Muscle of leg (tissue), 11 donors: ENCODE results near the gene AHSP. TPM values are rescaled to one million over a fixed set of nuclear protein-coding genes. Genes with fewer than 3 reads are reported as not detected.
"Not testable (repeated sequence)": the region's sequence is repeated elsewhere in the genome, so short reads cannot be mapped to it uniquely, and the experiment has no call there.

Experiments
- DNase-seq: peaks from one replicate; pipeline ENCODE4 v3.0.0; 2013
- H3K27ac ChIP-seq: one replicate; pipeline ENCODE4 v1.5.1; 2013; ENCODE audit warnings: mild to moderate bottlenecking, low read length, control low read depth
- H3K27me3 ChIP-seq: one replicate; pipeline ENCODE4 v1.6.1; 2013; ENCODE audit warnings: low read length; ENCODE audit not compliant: control insufficient read depth, insufficient read depth
- H3K36me3 ChIP-seq: one replicate; pipeline ENCODE4 v1.6.1; 2013; ENCODE audit warnings: low read length; ENCODE audit not compliant: control insufficient read depth, insufficient read depth
- H3K4me1 ChIP-seq: one replicate; pipeline ENCODE4 v1.6.1; 2013; ENCODE audit warnings: low read length; ENCODE audit not compliant: control insufficient read depth, insufficient read depth
- H3K4me3 ChIP-seq: one replicate; pipeline ENCODE4 v1.5.1; 2013; ENCODE audit warnings: low read length, control low read depth
- H3K9me3 ChIP-seq: replicated peaks from 2 replicates; pipeline ENCODE4 v1.6.1; 2013; ENCODE audit warnings: low read depth, low read length; ENCODE audit not compliant: control insufficient read depth
- WGBS: methylation state at CpG from one replicate; pipeline ENCODE4 v1.1.5; 2013; ENCODE audit warnings: missing lambda C conversion rate; ENCODE audit not compliant: insufficient coverage; 5-methylcytosine and 5-hydroxymethylcytosine counted together
- polyA plus RNA-seq, 8 donors: library from polyadenylated mRNA; unstranded; fragments of 120-200 nt; gene quantifications; one replicate each; pipeline versions ENCODE4 v1.2.1 to v1.2.3, GENCODE V29; 2013; ENCODE audit warnings: inconsistent platforms in 1 of 8, low replicate concordance in 1 of 8; ENCODE audit not compliant: insufficient read length in 8 of 8, insufficient read depth in 1 of 8
- total RNA-seq: library from RNA; stranded (reverse); fragments of 120-200 nt; gene quantifications from one replicate; pipeline ENCODE4 v1.2.4, GENCODE V29; 2013

AHSP gene
- total and polyA plus RNA-seq, 9 donors = 6.7 to 22.8 (median 18.1) TPM

DNA sequence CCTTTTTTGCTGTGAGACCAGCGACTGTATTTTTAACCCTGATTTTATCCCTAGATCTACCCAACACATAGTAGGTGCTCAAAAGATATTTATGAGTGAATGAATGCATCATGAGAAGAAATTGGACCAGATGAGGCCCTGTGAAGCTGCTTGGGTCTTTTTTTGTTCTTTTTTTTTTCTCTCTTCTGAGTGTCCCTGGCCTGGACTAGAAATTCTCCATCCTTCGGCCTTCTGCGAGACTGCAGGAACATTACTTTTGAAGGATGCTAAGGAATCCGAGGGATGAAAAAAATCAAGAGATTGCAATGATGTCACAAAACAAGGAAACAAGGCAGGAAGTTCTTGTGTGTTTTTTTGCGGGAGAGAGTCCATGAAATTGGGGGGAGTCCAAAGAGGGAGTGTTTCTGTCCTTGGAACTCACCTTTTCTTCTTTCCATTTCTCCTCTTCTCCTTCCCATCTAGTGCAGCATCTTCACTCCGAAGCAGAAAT is 18.9 kb upstream of the AHSP start:
- peaks cover 17% of the 10 kb centered on the region for H3K4me1 ChIP-seq
- H3K9me3 ChIP-seq = no peaks in the 10 kb centered on the region
- peaks cover 17% of the 10 kb centered on the region for H3K36me3 ChIP-seq
- DNase-seq = peak; percentile 86
- peak overlapping the region; percentile 93 for H3K27ac ChIP-seq
- no peaks in the 10 kb centered on the region for H3K27me3 ChIP-seq
- 18% methylated on average over 4 of the region's 6 CpGs for WGBS
- peak overlapping the region; percentile 99 for H3K4me3 ChIP-seq

DNA sequence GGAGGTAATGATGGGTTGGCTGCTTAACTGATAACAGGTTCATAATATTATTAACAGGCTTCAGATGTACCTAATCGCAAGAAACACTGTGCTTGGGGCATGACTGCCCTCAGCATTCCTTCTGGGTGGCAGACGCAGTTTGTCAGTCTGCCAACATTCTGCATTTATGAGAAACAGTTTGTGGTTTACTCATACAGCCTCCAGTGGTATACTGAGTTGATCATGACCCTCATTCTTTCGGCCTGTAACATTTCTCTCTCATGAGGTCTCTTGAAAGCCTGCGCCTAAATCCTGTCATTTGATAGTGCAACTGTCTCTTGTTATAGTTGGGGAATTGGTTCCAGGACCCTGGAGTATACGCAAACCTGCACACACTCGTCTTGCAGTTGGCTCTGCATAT is 14.6 kb upstream of the AHSP start:
- Histone ChIP-seq H3K36me3 (no peaks in the 10 kb centered on the region), H3K27me3 (no peaks in the 10 kb centered on the region), H3K9me3 (no peaks in the 10 kb centered on the region), H3K27ac (no peak overlapping the region), H3K4me1 (peaks cover 4% of the 10 kb centered on the region), H3K4me3 (no peak overlapping the region)
- 67% methylated on average over 2 of the region's 6 CpGs for WGBS
- DNase-seq = no peak

DNA sequence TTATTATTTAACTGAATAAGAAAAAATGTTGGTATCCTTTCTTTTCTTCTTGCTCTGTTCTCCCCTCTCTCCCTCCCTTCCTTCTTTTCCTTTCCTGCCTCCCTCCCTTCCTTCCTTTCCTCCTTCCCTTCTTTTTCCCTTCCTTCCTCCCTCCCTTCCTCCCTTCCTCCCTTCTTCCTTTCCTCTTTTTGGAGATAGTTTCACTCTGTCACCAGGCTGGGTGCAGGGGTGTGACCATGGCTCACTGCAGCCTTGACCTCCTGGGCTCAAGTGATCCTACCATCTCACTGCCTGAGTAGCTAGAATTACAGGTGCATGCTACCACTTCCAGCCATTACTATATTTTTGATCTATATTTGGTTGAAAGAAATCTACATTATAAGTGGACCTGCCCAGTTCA is 13.8 kb upstream of the AHSP start:
- no peaks in the 10 kb centered on the region for H3K27me3 ChIP-seq
- H3K36me3 ChIP-seq = no peaks in the 10 kb centered on the region
- no peak overlapping the region for H3K4me3 ChIP-seq
- DNase-seq = no peak
- no peak overlapping the region for H3K27ac ChIP-seq
- H3K4me1 ChIP-seq = peaks cover 4% of the 10 kb centered on the region
- H3K9me3 ChIP-seq = no peaks in the 10 kb centered on the region

DNA sequence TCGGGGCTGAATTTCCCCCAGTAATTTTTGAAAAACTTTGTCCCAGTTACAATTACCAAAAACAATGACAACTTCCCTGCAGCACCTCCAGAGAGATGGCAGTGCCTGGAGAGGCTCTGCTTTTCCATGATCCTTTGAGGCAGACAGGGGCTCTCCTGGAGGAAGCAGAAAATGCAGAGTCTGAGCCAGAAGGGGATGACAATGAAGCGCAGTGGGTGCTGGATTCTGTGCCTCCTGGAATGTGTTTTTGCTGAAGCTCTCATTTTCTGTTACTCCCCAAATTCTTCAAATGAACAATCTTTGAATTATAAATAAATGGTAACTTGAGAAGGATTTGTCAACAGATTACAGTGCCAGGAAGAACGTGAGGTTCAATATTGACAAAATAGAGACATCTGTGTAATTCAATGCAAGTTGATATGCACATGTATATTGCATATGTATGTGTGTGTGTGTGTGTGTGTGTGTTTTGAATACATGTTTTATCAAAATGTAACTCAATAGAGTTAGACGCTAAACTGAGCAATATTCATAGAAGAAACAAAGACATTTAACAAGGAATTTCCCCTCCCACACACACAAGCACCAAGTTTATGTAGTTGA is 9.8 kb upstream of the AHSP start:
- Histone ChIP-seq H3K4me1 (no peaks in the 10 kb centered on the region), H3K4me3 (no peak overlapping the region), H3K27ac (no peak overlapping the region), H3K36me3 (no peaks in the 10 kb centered on the region), H3K9me3 (no peaks in the 10 kb centered on the region), H3K27me3 (no peaks in the 10 kb centered on the region)
- no CpG with 5 or more reads among the region's 4 CpGs for WGBS
- DNase-seq = no peak

DNA sequence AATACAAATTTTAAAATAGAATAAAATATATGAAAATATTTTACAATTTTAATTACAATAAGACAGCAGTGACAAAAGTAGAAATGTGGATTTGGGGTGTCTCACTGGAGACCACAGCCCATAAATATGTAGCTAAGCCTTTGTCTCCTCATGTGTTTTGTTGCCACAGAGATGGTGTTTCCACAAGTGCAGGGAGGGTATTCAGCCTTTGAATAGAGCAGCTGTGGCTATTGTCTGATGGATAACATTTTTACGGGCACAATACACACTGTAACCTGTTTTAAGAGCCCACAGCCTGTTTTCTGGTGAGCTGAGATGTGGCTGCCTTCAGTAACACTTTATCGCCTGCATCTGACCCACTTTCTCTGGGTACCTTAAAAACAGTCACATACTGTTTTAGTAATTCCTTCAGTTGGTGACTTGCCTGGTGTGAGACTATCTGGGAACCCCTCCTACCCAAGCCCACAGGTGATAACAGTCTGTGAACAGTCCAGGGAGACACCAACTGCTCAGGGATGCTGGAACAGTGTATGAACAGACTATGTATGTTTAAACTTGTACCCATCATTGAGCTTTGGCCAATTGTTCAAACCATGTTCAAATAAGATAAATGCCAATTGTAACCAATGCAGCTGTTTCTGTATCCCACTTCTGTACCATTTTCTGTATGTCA is 7.8 kb upstream of the AHSP start:
- Histone ChIP-seq H3K9me3 (no peaks in the 10 kb centered on the region), H3K4me3 (no peak overlapping the region), H3K27me3 (no peaks in the 10 kb centered on the region), H3K4me1 (no peaks in the 10 kb centered on the region), H3K27ac (no peak overlapping the region), H3K36me3 (no peaks in the 10 kb centered on the region)
- no peak for DNase-seq
- WGBS = no CpG with 5 or more reads among the region's 2 CpGs

DNA sequence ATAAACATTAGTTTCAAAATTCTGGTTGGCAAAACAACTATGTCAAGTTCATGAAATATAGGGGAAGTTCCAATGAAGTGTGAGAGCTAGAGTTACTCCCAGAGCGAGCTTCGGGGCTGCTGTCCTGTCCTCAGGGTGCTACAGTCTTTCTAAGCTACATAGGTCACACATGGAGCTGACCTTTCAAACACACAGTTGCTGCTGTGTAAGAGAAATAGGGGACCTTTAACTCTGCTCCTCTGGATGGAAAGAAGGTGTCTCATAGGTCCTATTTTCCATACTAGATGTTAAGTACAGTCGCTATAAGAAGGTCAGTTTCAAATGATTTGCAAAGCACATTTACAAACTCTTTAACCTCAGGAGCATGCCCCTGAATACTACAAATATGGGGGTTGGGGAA is 6.3 kb upstream of the AHSP start:
- DNase-seq = no peak
- H3K36me3 ChIP-seq = no peaks in the 10 kb centered on the region
- H3K9me3 ChIP-seq = no peaks in the 10 kb centered on the region
- no CpG with 5 or more reads among the region's 3 CpGs for WGBS
- H3K27ac ChIP-seq = no peak overlapping the region
- no peaks in the 10 kb centered on the region for H3K4me1 ChIP-seq
- no peaks in the 10 kb centered on the region for H3K27me3 ChIP-seq
- H3K4me3 ChIP-seq = no peak overlapping the region

DNA sequence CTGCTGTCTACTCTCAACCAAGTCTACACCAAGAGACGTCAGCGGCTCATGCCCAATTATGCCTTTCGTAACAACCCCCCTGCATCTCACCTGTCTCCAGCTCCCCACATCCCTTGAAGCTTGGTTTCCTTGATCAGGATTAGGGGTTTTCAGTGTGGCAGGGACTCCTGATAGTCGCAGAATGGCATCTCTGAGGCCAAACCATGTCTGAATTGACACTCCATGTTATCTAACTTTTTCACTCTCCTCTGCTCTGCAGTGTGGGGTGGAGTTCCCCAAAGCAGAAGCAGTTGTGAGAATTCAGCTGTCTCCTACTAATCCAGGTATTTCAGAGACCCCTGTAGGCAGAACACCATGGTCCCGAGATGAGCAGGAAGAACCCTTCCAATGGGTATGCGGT is 5.6 kb upstream of the AHSP start:
- no peaks in the 10 kb centered on the region for H3K9me3 ChIP-seq
- 100% methylated on average over 1 of the region's 6 CpGs for WGBS
- H3K27ac ChIP-seq = no peak overlapping the region
- no peak overlapping the region for H3K4me3 ChIP-seq
- DNase-seq = no peak
- no peaks in the 10 kb centered on the region for H3K4me1 ChIP-seq
- no peaks in the 10 kb centered on the region for H3K36me3 ChIP-seq
- no peaks in the 10 kb centered on the region for H3K27me3 ChIP-seq

DNA sequence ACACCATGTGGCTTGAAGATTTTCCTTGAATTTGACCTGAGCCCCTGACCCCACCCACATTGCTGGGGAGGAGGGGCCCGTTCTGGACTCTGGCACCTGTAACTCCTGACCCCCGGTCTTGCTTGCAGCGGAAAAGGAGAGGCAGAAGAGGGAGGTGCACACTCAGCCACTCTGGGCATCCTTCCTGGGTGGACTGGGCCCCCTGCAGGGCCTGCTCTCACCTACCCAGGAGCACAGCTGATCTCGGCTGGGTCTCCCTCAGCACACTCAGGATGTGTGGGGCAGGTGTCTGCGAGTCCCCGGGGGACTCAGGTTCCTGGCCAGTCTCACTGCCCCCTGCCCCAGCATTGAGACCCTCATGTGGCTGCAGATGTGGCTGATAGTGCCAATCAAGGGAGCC is 3.9 kb upstream of the AHSP start:
- no CpG with 5 or more reads among the region's 6 CpGs for WGBS
- DNase-seq = not testable (repeated sequence)

DNA sequence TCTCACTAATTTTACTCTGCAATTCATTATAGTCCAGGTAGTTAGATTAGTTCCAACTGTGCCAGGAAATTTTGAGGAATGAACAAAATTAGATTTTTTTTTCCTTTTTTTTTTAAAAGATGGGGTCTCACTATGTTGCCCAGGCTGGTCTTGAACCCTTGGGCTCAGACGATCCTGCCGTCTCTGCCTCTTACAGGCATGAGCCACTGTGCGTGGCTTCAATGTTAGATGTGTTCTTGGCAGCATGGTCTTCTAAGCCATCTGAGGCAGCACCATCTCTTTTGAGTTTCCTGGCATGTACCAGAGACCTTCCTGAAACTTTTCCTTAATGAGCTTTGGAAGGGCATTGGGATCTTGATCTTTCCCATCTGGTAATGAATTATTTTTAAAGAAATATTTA is 2.6 kb upstream of the AHSP start:
- peaks cover 14% of the 10 kb centered on the region for H3K4me1 ChIP-seq
- H3K27me3 ChIP-seq = peaks cover 25% of the 10 kb centered on the region
- H3K27ac ChIP-seq = no peak overlapping the region
- H3K4me3 ChIP-seq = no peak overlapping the region
- H3K36me3 ChIP-seq = no peaks in the 10 kb centered on the region
- no peaks in the 10 kb centered on the region for H3K9me3 ChIP-seq
- DNase-seq = no peak
- 87% methylated on average over 3 of the region's 3 CpGs for WGBS

More for the DNA sequence above, 3.9 kb upstream of the AHSP start:
- H3K27me3 ChIP-seq = peaks cover 14% of the 10 kb centered on the region
- H3K4me1 ChIP-seq, H3K27ac ChIP-seq, H3K36me3 ChIP-seq, H3K9me3 ChIP-seq, H3K4me3 ChIP-seq: not testable (repeated sequence)

DNA sequence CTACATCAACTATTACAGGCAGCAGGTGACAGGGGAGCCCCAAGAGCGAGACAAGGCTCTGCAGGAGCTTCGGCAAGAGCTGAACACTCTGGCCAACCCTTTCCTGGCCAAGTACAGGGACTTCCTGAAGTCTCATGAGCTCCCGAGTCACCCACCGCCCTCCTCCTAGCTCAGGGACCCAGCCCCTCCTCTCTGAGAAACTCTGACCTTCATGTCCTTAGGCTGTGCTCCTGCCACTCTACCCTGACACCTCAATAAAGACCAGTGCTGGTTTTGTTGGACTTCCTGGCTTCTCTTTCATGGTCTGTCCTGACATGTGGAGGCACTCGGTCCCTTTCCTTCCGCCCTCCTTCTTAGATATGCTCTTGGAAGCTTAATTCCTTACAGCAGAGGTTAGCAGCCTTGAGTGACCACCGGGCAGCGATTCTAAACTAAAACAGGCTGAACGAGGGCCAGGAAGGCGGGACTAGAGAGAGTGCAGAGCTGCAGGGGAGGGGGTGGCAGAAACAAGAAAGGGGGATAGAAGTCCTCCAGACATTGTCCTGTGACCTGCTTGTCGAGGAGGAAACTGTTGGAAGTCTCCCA is 915 bp downstream of the AHSP start:
- peaks cover 35% of the 10 kb centered on the region for H3K27me3 ChIP-seq
- H3K4me1 ChIP-seq = peaks cover 14% of the 10 kb centered on the region
- no peaks in the 10 kb centered on the region for H3K9me3 ChIP-seq
- peak overlapping the region; percentile 27 for H3K4me3 ChIP-seq
- no peaks in the 10 kb centered on the region for H3K36me3 ChIP-seq
- 19% methylated on average over 7 of the region's 11 CpGs for WGBS
- DNase-seq = peak; percentile 32
- no peak overlapping the region for H3K27ac ChIP-seq
